Left forelimb (tissue), 1 donor: ENCODE measurements around the gene GFPT1.
"Not testable (repeated sequence)": the region's sequence is repeated elsewhere in the genome, so short reads cannot be mapped to it uniquely, and the experiment has no call there.

Experiments
- DNase-seq: peaks from one replicate; pipeline ENCODE4 v3.0.0-alpha.2; 2018; ENCODE audit warnings: low spot score

GFPT1 gene

GRCh38 chr2:69383176-69383812 is 3.7 kb downstream of the GFPT1 start:
- no peak for DNase-seq

GRCh38 chr2:69382547-69382946 is 4.5 kb downstream of the GFPT1 start:
- no peak for DNase-seq

DNA sequence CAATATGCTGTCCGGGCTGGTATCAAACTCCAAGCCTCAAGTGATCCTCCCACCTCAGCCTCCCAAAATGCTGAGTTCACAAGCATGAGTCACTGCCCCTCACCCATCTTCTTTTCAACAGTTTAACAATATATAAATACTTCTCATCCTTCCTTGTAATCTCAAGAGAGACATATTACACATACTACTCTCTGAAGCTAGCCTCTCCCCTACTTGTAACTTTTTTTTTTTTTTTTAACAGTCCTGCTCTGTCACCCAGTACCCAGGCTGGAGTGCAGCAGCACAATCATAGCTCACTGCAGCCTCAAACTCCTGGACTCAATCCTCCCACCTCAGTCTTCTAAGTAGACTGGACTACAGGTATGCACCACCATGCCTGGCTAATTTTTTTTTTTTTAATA is 5.7 kb downstream of the GFPT1 start:
- no peak for DNase-seq

DNA sequence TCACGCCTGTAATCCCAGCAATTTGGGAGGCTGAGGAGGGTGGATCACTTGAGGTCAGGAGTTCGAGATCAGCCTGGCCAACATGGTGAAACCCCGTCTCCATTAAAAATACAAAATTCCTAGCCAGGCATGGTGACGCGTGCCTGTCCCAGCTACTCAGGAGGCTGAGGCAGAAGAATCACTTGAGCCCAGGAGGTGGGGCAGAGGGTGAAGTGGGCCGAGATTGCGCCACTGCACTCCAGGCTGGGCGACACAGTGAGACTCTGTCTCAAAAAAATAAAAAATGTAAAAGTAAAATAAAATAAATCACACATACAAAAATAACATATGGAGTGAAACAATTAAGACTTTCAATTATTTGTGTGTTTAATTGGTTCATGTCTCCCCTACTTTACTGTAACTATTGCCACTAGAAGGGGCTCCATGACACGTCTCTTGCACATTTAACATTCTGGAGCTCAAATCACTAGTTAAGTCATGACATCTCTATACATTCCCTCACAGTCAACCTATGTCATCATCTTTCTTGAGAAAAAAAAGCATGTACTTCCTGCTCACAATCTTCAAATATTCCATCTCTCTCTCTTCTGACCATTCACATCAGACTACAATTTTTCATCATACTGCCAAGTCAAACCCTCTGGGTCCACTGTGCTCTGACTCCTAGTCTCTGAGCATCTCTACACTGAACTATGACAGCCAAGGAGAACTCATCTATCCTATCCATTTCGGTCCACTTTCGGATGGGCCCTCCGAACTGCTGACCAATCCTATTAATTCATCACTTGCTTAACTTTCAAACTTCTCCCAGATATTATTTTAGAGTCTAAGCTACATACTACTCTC is 6.7 kb downstream of the GFPT1 start:
- DNase-seq, result no peak

DNA sequence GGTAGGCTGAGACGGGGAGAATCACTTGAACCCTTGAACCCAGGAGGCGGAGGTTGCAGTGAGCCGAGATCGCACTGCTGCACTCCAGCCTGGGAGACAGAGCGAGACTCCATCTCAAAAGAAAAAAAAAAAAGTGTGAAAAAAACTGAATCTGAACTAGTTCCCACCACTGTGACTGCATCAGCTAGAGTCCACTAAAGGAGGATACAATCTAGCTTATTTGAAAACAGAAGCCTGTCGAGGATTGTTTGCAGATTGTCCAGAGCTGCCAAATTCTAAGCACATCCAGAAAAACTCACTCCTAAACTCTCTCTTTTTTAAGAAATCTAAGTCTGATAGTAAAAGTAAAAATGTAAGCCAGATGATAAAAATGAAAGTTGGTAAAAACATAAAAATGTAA is 10.6 kb downstream of the GFPT1 start:
- DNase-seq, result no peak

DNA sequence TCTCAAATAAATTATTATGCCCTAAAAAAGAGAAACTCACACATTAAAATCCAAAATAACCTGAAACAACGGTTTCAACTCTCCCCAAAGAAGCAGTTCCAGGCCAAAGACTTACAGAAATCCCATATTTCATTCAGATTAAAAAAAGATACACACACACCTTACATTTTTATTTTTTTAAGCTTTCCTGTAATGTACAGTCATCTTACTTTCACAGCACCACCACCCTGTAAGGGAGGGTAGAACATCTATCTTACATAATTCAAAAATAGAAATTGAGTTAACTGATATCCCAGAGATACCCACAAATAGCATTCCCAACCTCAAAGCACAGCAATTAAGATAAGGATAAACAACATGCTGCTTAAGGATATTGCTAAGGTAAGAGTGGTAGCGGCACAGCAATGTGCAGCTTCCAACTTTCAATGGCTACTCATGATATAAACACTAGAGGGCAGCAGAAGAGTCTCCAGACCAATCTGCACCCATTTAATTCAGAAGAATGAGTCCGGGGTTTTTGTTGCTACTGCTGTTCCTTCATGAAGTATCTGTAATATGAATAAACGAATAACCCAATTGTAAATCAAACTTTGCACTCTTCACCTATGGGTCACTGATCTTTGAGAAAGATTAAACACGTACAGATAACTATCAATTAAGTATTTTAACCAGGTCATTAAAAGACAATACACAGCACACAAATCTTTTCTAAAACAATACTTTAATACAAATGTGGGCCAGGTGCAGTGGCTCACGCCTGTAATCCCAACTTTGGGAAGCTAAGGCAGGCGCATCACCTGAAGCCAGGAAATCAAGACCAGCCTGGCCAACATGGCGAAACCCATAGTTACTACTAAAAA is 11.3 kb downstream of the GFPT1 start:
- DNase-seq, result no peak

DNA sequence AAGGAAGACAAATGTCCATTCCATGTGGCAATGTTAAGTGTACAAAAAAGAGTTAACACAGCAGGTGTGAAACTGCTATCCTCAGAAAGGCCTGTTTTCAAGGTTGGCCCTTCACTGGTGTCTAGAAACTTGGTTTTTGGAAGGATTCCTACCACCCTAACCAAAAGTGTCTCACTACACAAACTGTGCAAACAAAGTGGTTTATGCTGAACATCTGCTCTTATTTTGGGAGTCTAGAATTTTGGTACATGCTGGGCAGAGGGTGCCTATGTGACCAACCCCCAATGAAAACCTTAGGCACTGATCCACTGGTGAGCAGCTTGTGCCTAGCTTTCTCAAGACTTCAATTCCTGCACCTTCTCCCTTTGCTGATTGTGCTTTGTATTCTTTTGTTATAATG is 14.3 kb downstream of the GFPT1 start:
- DNase-seq, result no peak

- no peak for DNase-seq
Measured at GRCh38 chr2:69369802-69370201, 17.2 kb downstream of the GFPT1 start.

- no peak for DNase-seq
Measured at GRCh38 chr2:69368588-69368987, 18.4 kb downstream of the GFPT1 start.

GRCh38 chr2:69359371-69359770 is 27.7 kb downstream of the GFPT1 start:
- DNase-seq, result no peak

GRCh38 chr2:69358914-69359313 is 28.1 kb downstream of the GFPT1 start:
- no peak for DNase-seq

DNA sequence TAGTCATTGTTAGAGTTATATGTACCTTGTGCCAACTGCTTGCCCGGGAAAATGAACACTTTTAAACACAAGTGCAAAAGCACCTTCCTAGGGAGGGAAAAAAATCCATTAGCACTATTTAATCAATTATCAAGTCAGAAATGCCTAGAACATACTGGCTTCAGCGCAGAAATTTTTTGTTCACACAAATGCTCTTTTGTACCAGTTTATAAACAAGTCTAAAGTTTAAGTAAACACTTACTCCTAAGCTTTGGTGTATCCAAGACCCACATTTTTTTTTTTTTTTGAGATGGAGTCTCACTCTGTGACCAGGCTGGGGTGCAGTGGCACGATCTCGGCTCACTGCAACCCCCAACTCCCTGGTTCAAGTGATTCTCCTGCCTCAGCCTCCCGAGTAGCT is 30.6 kb downstream of the GFPT1 start:
- DNase-seq, result no peak

GRCh38 chr2:69354976-69355375 is 32.1 kb downstream of the GFPT1 start:
- not testable (repeated sequence) for DNase-seq

GRCh38 chr2:69353360-69353759 is 33.7 kb downstream of the GFPT1 start:
- no peak for DNase-seq

GRCh38 chr2:69348781-69349180 is 38.2 kb downstream of the GFPT1 start:
- DNase-seq, result no peak

DNA sequence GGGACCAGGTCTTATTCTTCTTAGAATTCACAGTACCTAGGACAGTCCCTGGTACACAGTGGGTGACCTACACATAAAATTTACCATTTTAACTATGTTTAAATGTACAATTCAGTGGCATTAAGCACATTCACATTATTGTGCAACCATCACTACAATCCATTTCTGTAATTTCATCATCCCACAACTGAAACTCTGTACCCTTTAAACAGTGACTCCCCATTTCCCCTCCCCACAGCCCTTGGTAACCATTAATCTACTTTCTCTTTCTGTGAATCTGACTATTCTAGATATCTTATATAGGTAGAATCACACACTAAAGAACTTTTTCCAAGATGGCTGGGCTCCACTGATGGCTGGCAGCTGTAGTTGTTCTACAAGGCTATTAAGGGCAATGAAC is 41.6 kb downstream of the GFPT1 start:
- no peak for DNase-seq

GRCh38 chr2:69344305-69344704 is 42.7 kb downstream of the GFPT1 start:
- no peak for DNase-seq

GRCh38 chr2:69340101-69340775 is 46.8 kb downstream of the GFPT1 start:
- DNase-seq, result no peak

- no peak for DNase-seq
Measured at GRCh38 chr2:69335311-69335710, 51.7 kb downstream of the GFPT1 start.

GRCh38 chr2:69333352-69333751 is 53.7 kb downstream of the GFPT1 start:
- DNase-seq, result no peak

GRCh38 chr2:69330781-69331180 is 56.2 kb downstream of the GFPT1 start:
- no peak for DNase-seq

GRCh38 chr2:69322631-69323030 is 64.4 kb downstream of the GFPT1 start:
- no peak for DNase-seq
